ENCODE data around the gene ULBP1. TPM values are rescaled to one million over a fixed set of nuclear protein-coding genes. Genes with fewer than 3 reads are reported as not detected.

Gene ULBP1, protein sequence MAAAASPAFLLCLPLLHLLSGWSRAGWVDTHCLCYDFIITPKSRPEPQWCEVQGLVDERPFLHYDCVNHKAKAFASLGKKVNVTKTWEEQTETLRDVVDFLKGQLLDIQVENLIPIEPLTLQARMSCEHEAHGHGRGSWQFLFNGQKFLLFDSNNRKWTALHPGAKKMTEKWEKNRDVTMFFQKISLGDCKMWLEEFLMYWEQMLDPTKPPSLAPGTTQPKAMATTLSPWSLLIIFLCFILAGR
- total RNA-seq = under 0.01 and 0.09 TPM in 2 replicates

DNA sequence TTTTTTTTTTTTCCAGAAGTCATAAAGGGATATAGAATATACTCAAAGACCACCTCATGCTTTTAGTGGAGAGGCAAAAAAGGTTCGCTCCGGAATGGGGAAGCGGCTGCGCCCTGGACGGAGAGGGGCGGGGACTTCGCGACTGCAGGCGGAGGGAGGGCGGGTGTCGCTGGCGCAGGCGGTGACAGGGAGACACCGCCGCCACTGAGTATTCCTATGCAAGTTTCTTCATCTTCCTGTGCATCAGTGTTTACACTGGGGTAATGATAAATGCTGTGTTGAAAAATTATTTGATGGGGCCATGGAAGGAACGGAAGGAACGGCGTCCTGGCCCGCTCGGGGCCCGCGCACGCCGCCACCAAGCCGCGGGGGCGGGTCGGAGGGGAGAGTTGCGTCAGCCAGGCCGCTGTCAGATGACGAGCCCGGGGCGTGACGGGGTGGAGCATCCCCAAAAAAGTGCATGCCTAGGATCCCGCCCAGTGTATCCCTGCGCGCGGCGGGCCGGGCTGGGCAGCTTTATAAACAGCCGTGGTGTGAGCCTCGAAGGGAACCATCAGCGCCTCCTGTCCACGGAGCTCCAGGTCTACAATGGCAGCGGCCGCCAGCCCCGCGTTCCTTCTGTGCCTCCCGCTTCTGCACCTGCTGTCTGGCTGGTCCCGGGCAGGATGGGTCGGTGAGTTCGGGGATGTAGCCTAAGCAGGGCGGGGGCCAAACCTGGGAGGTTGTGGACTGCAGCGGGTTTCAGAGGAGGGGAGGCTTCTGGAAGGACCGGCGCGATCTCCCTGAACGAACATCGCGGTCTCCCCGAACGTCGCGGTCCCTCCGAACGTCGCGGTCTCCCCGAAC, at the start of gene ULBP1:
TSS of gene ULBP1 (plus strand) at position 482 of the 846 bp plus-strand sequence. CDS start at position 589, 107 bp downstream.

DNA sequence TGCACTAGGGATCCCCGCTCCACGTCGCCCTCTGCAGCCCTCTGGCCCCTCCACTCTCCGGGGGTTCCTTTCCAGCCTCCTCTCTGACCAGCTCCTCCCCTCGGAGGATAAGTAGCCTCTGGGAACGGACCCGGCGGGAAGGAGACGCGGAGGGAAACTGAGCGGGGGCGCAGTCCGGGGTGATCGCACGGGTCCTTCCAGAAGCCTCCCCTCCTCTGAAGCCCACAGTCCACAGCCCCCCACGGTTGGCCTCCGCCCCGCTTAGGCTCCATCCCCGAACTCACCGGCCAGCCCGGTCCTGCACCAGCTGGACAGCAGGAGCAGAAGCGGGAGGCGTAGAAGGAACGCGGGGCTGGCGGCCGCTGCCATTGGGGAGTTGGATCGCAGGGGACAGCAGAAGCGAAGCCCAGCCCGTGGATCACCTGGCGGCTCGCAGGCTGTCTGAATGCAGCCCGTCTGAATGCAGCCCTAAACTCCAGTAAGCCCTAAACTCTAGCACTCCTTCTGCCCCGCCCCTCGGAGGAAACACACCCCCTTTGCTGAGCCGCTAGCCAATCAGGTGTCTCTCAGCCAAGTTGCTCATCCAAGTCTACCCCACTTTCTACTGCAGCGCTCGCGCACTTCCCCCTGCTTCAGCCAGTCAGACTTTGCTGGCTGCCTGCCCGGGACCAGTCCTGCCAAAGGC, 41.0 kb upstream of the ULBP1 start, which contains the start of gene RAET1G:
TSS of gene RAET1G (minus strand) at position 480 of the 685 bp plus-strand sequence. CDS start at position 369, 111 bp downstream.

DNA sequence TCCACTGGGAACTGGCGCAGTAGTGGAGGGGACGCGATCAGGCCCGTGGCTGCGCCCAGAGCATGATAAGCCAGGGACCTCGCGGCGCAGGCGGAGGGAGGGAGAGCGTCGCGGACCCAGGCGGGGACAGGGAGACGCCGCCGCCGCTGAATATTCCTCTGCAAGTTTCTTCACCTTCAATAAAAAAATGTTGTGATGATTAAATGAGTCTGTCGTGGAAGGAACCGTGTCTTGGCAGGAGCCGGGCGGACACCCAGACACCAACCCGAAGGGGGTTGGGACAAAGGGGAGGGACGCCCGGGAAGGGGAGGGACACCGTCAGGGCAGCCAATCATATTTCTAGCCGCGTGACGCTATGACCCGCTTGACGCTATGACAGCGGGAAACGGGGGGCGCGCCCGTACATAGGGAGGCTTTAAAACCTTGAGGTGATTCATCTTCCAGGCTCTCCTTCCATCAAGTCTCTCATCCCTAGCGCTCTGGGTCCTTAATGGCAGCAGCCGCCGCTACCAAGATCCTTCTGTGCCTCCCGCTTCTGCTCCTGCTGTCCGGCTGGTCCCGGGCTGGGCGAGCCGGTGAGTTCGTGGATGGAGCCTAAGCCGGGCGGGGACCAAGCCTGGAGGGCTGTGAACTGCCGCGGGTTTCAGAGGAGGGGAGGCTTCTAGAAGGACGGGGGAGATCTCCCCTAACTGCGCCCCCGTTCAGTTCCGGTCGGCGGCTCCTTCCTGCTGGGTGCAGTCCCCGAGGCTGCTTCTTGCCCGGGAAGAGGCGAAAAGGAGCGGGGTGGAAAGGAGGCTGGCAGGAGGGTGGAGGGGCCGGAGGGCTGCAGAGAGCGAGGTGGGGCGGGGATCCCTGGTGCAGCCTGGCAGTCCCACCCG, 21.9 kb upstream of the ULBP1 start, which contains the start of gene ULBP2:
TSS of gene ULBP2 (plus strand) at position 432 of the 878 bp plus-strand sequence. CDS start at position 491, 59 bp downstream.

Other genes with a start within 250 kb of the ULBP1 start
- 9.8 and 12.7 TPM in 2 replicates for gene LATS1, start 245.8 kb upstream of the ULBP1 start, total RNA-seq
- gene NUP43, start 217.4 kb upstream of the ULBP1 start, total RNA-seq = 15.7 and 25.7 TPM in 2 replicates
- gene PCMT1, start 214.2 kb upstream of the ULBP1 start, total RNA-seq = 108 and 161 TPM in 2 replicates
- gene LRP11, start 99.6 kb upstream of the ULBP1 start, total RNA-seq = 119 and 130 TPM in 2 replicates
- 0.14 TPM in 1 of 2 replicates, not detected in the other for gene RAET1E, start 65.8 kb upstream of the ULBP1 start, total RNA-seq
- gene RAET1G, start 40.8 kb upstream of the ULBP1 start, total RNA-seq = 0.55 and 1.8 TPM in 2 replicates
- 12.4 and 13.7 TPM in 2 replicates for gene ULBP2, start 21.9 kb upstream of the ULBP1 start, total RNA-seq
- not detected in 2 replicates for gene RAET1L, start 61.6 kb downstream of the ULBP1 start, total RNA-seq
- 4.5 and 16.6 TPM in 2 replicates for gene ULBP3, start 105.2 kb downstream of the ULBP1 start, total RNA-seq
- gene PPP1R14C, start 179.1 kb downstream of the ULBP1 start, total RNA-seq = under 0.01 and 0.09 TPM in 2 replicates

All from smooth muscle cell of the umbilical artery (primary cell).